GM08714 (cell line): ENCODE measurements around the gene SPHK1.

Source experiments
- H3K4me3 ChIP-seq: fragments of 200-500 bp; sonication (Bioruptor generic); 2 replicates; pipeline ENCODE4 v1.5.1; 2014; ENCODE audit warnings: mild to moderate bottlenecking, low read length, inconsistent platforms
- ZNF274 ChIP-seq: IDR thresholded peaks from 2 replicates; pipeline ENCODE4 v1.6.1; 2012; ENCODE audit warnings: mild to moderate bottlenecking, low read depth, low read length

Gene SPHK1

DNA sequence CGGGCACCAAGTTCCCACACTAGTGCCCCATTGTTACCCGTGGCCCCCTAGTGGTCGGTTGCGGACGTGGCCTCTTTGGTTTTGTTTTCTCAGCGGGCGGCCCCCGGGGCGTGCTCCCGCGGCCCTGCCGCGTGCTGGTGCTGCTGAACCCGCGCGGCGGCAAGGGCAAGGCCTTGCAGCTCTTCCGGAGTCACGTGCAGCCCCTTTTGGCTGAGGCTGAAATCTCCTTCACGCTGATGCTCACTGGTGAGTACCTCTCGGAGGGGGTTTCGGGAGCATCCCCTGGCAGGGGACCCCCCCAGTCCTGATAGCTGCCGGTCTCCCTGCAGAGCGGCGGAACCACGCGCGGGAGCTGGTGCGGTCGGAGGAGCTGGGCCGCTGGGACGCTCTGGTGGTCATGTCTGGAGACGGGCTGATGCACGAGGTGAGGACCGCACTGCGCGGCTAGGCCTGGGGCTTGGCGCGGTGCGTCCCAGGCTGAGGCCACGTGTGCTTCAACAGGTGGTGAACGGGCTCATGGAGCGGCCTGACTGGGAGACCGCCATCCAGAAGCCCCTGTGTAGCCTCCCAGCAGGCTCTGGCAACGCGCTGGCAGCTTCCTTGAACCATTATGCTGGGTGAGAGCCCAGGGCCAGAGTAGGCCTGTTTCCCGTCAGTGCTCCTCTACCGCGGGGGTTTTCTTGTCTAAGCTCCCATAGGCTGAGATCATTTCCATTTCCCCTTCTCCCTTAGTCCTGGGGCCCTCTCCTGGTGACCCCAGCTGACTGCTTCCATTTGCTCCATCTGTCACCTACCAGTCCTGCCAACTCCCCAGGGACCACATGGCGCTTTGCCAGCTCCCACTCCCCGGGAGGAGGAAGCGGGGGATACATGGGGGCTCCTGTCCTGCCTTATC, 1.7 kb downstream of the SPHK1 start:
- no peak for TF ChIP-seq ZNF274
- no peak overlapping the region; the same call in 1 of the 2 replicates for H3K4me3 ChIP-seq

DNA sequence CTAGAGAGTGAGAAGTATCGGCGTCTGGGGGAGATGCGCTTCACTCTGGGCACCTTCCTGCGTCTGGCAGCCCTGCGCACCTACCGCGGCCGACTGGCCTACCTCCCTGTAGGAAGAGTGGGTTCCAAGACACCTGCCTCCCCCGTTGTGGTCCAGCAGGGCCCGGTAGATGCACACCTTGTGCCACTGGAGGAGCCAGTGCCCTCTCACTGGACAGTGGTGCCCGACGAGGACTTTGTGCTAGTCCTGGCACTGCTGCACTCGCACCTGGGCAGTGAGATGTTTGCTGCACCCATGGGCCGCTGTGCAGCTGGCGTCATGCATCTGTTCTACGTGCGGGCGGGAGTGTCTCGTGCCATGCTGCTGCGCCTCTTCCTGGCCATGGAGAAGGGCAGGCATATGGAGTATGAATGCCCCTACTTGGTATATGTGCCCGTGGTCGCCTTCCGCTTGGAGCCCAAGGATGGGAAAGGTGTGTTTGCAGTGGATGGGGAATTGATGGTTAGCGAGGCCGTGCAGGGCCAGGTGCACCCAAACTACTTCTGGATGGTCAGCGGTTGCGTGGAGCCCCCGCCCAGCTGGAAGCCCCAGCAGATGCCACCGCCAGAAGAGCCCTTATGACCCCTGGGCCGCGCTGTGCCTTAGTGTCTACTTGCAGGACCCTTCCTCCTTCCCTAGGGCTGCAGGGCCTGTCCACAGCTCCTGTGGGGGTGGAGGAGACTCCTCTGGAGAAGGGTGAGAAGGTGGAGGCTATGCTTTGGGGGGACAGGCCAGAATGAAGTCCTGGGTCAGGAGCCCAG, 2.8 kb downstream of the SPHK1 start:
- no peak for TF ChIP-seq ZNF274
- H3K4me3 ChIP-seq: no peak overlapping the region

DNA sequence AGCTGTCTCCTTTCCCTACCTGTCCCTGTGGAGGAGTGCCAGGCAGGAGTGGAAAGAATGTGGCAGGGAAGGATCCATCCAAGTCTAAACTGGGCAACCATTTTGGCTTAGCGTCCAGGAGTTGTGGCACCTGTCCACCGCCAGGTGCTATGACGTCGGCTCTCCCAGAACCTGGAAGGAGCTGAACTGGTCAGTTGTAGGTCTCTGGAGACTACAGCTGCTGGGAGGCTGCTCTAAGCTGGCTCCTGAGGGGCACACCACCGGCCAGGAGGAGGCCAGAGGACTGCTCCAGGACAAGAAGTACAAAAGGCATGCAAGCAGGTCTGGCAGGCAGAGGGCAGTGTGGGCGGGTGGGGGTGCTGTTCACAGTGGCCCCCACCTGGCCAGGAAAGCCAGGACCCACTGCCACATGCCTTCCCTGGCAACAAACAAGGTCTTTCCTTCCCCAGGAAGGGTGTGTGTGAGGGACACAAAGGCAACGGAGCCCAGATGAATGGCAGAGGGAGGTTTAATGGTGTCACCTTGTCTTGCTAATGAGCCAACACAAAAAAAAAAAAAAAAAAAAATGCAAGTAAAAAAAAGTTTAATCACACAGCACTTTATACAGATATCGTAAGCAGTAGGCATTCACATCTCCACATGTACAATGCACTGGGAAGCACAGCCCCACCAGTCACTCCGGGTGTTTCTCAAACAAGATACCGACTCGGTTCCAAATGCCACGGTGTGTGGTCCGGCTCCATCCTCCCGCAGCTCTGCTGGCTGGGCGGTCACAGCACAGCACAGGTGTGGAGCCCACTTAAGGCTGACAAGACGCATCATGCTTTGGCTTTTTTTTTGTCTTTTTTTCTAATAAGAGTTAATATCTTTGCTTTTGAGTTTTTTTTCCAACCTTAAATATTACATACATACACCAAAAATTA, 4.8 kb downstream of the SPHK1 start:
- H3K4me3 ChIP-seq: no peak overlapping the region
- no peak for TF ChIP-seq ZNF274

DNA sequence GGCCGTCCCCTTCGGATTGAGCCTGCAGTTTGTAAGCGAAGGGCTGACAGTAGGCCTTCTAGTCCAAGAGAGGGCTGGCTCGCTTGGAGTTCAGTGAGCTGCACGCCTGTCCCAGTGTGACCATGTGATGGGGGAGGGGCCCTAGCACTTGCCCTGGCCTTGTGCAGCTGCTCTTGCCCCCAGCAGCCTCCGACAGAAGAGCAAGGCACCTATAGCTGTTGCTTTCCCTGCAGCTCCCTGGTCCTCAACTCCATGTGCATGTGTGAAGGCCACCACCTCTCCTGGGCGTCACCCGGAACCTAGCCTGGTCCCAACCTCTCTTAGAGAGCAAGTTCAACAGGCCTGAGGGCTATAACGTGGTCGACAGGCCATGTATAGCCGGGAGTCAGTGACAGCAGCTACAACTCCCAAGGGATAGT, 5.6 kb downstream of the SPHK1 start:
- TF ChIP-seq ZNF274: no peak
- H3K4me3 ChIP-seq: no peak overlapping the region

DNA sequence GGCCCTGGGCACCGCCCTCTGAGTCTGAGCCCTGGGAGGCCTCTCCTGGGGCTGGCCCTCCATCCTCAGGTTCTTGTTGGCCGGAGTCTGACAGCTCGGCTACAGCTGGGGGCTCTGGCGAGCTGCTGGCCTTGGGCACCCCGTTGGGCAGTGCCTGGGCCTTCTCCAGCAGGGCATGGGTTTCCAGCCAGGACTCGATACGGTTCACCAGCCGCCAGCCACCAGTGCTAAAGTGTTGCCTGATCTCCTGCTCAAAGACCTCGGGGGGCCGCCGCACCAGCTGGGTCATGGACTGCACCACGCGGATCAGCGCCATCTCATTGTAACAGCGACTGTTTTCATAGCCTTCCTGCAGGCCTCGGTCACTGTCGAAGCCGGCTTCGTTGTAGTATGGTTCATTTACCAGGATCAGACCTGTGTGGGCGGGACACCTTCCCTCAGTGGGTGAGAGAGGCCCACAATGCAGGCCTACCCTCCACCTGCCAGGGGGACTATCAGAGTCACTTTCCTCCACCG, 6.8 kb downstream of the SPHK1 start:
- no peak for TF ChIP-seq ZNF274
- H3K4me3 ChIP-seq: no peak overlapping the region

DNA sequence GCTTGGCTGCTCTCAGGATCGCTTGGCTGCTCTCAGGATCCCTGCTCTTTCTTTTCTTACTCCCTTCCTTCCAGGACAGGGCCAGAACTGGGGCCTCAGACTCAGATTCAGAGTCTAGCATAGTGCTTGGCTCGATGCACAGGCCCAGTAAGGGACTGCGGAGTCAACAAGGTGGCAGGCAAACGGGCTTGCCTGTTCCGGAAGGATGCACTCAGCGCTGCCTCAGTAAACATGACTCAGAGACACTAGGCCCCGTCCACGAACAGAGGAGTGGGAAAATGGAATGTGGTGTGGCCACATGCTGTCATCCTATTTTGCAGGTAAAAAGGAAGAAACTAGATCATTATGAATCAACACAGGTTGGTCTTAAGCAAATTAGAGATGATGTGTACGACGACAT, 9.8 kb downstream of the SPHK1 start:
- no peak for TF ChIP-seq ZNF274
- no peak overlapping the region for H3K4me3 ChIP-seq

DNA sequence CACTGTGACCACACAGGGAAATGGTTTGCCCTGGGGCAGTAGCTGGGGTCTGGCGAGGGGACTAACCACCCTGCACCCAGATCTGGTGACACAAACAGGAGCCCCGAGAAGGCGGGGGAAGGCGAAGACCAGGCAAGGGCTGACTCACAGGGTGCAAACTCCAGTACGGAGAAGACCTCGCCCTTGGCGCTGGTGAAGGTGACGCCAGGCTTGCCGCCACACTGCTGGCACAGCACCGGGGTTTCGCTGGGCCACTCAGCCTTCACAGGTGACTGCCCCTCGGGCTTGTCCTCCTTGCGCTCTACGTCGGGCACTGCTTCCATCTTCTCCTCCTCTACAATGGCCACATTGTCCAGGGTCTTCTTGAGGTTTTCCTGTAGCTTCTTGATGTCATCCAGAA, 11.6 kb downstream of the SPHK1 start:
- TF ChIP-seq ZNF274: no peak
- no peak overlapping the region for H3K4me3 ChIP-seq

DNA sequence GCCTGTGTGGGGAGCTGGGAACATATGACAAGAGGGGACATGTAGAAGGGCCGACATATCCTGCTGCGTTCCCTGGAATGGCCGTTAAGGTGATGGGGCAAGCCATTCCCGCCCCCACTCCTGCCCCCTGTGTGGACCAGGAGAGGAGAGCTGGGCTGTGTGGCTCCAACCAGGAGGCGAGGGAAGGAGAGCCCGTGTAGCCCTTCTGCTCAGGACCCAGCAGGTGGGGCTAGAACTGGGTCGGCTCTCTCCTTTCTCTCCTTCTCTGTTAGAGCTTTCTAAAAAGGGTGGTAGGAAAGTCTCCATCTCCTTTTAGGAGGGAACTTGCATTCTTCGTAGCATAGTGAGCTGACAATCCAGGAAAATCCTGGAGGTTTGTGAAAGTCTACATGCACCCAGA, 12.8 kb downstream of the SPHK1 start:
- H3K4me3 ChIP-seq: no peak overlapping the region
- TF ChIP-seq ZNF274: no peak

DNA sequence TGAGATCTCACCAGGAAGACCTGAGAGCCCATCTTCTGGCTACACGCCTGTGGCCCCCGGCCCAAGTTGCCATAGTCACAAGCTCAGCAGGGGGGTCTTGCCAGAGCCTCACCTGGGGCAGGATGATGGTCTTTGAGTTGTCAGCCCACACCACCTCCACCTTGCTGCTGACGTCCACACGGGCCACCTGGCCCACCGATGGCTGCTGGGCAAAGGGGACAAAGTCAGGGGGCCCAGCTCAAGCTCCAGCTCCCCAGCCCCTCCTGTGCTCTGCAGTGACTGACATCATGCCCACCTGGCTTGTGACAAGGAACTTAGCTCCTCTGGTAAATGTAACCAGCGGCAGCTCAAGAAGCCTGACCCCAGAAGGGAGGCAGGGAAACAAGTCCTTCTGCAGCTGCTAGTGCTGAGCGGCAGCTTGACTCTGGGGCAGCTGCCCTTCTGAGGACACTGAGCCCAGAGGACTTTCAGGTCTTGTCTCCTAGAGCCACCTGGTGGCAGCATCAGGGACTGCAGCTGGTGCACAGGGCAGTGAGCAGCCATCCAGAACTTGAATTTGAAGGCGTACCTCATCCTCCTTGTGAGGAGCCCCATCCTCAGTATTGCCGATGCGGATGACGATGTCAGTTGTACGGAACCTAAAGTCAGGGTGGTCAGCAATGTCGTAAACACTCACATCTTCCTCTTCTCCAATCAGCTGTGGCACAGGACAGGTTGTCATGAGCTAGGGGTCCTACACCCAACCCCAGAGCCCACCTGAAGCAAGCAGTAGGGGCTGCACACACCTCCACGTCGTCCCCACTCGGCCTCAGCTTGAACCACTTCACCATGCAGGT, 13.5 kb downstream of the SPHK1 start:
- no peak for TF ChIP-seq ZNF274
- H3K4me3 ChIP-seq: no peak overlapping the region

DNA sequence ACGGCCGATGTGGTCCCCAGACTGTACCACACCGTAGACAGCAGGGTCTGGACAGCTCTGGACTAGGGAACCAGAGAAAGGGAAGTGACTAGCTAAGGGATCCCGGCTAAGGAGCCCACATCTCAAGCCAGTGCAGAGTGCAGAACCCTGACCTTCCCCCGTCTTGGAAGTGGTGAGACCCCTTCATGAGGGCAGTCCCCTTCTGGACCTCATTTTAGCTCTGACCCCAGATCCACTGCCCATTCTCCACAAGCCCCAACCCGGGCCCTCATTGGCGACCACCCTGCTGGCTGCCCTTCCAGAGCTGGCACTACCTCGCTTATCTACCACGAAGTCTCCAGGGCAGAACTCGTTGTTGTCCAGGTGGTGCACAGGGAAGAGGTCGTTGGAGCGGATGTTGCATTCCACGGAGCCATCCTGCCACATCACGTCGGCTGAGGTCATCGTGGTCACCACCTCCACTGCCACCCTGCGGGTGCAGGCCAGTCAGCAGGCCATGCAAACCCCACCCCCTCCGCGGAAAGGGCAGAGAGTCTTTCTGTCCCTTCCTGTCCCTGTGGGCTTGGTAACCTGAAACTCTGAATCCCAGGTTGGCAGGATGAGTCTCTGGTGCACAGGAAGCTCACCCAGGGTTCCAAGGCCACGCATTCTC, 14.2 kb downstream of the SPHK1 start:
- no peak for TF ChIP-seq ZNF274
- no peak overlapping the region for H3K4me3 ChIP-seq

DNA sequence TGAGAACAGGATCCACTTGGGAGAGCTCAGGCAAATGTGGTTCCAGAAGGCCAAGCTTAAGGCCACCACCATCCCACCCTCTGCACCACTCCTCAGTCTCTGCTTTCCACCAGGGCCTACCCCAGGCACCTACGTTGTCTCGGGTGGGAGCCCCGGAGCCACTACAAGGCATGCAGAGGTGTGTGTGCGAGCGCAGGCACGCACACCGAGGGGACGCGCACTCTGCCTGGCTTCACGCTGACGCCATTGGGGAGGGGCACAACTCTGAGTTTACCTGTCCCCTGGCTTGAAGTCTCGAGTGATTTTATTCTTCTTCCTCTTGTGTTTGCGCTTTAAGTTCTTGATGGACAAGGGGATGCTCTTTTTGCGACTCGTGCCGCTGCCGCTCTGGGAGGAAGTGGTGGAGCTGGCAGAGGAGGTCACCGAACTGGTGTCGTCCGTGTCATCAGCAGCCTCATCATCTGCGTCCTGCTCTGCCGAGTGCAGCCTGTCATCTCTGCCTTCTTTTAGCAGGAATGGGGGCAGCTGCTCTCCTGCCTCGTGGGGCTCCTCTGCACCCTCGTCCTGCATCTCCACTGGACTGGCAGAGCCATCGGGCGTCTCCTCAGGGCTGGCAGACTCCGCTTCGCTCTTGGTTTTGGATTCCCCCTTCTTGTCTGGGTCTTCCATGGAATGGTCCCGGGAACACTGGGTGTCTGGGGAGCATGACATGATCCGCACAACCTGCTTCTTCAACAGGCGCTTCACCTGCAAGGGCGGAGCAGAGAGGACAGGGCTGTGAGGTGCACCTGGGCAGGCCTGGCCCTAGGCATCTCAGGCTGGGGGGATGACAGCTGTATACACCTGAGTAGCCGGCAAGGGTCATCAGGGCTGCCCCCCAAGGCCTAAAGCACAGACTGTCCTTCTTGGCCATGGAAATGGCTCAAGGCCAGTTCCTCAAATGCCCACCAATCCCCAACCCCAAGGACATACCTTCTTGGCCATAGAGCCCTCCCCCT, 15.1 kb downstream of the SPHK1 start:
- TF ChIP-seq ZNF274: no peak
- H3K4me3 ChIP-seq: no peak overlapping the region
